Vagina (tissue), 2 donors: Measurements from ENCODE around the gene EVX2.

Experiments
- POLR2A ChIP-seq, 2 donors: fragments of 450-650 bp; IDR thresholded peaks; one replicate each; pipeline ENCODE4 v1.6.1; 2017; ENCODE audit warnings: antibody characterized with exemption in 2 of 2, mild to moderate bottlenecking in 2 of 2, moderate library complexity in 2 of 2
- POLR2AphosphoS5 ChIP-seq, 2 donors: sonication (generic); formaldehyde crosslinking; IDR thresholded peaks; one replicate each; pipeline ENCODE4 v1.9.0; 2017; ENCODE audit warnings: antibody characterized with exemption in 2 of 2, mild to moderate bottlenecking in 2 of 2, low read depth in 1 of 2; ENCODE audit not compliant: insufficient read depth in 1 of 2
- TF ChIP-seq, protein P1 (sequence below), 3 experiments: fragments of 450-650 bp in 2 of 3; fragments of 200-600 bp in 1 of 3; sonication (generic) in 1 of 3; IDR thresholded peaks; one replicate each; pipeline ENCODE4 v1.5.1; 2017 to 2019; ENCODE audit warnings: antibody characterized with exemption in 3 of 3, mild to moderate bottlenecking in 2 of 3, moderate library complexity in 2 of 3

DNA sequence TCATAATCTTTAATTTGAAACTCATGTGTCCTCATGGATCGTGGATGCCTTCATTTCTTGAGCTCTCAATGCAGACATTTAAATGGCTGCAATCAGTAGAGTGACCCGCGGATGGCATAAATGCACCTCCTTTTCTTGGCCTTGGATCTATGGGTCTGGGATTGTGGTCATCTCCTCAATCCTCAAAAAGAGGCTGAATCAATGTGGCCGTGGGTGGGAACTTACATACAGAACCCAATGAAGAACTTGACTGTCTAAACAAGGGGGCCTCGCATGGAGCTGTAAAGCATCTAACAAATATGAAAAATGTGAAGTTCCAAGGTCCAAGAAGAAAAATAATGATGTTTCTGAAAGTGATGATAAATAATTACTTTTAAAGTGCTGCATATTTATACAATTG is 11.7 kb upstream of the EVX2 start:
- TF ChIP-seq POLR2AphosphoS5 (IDR thresholded peaks at IDR 0.05; ENCODE audit: insufficient read depth in 1 of 2, low read depth in 1 of 2) (no peak), POLR2A (IDR thresholded peaks at IDR 0.05) (no peak)
- TF ChIP-seq, protein P1, sequence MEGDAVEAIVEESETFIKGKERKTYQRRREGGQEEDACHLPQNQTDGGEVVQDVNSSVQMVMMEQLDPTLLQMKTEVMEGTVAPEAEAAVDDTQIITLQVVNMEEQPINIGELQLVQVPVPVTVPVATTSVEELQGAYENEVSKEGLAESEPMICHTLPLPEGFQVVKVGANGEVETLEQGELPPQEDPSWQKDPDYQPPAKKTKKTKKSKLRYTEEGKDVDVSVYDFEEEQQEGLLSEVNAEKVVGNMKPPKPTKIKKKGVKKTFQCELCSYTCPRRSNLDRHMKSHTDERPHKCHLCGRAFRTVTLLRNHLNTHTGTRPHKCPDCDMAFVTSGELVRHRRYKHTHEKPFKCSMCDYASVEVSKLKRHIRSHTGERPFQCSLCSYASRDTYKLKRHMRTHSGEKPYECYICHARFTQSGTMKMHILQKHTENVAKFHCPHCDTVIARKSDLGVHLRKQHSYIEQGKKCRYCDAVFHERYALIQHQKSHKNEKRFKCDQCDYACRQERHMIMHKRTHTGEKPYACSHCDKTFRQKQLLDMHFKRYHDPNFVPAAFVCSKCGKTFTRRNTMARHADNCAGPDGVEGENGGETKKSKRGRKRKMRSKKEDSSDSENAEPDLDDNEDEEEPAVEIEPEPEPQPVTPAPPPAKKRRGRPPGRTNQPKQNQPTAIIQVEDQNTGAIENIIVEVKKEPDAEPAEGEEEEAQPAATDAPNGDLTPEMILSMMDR (IDR thresholded peaks at IDR 0.05) = no peak
